Raji (cell line): Measurements from ENCODE around the gene RASGRF1.

ENCODE experiments used
- POLR2A ChIP-seq: IDR thresholded peaks from 2 replicates; pipeline ENCODE4 v1.6.1; 2011; ENCODE audit warnings: low read depth, low read length, control low read depth; ENCODE audit not compliant: insufficient read depth

The RASGRF1 gene

GRCh38 chr15:78922527-78922926 lies 168.1 kb downstream of the RASGRF1 start:
- no peak for TF ChIP-seq POLR2A

GRCh38 chr15:78921940-78922339 lies 168.6 kb downstream of the RASGRF1 start:
- no peak for TF ChIP-seq POLR2A

- TF ChIP-seq POLR2A, result no peak
These were observed 169.1 kb downstream of the RASGRF1 start for GRCh38 chr15:78921517-78921916.

GRCh38 chr15:78917888-78918287 lies 172.7 kb downstream of the RASGRF1 start:
- no peak for TF ChIP-seq POLR2A

- no peak for TF ChIP-seq POLR2A
These were observed 174.5 kb downstream of the RASGRF1 start for GRCh38 chr15:78916088-78916487.

- no peak for TF ChIP-seq POLR2A
These were observed 175.1 kb downstream of the RASGRF1 start for GRCh38 chr15:78915341-78916087.

- TF ChIP-seq POLR2A, result no peak
These were observed 176.4 kb downstream of the RASGRF1 start for GRCh38 chr15:78914027-78914764.

GRCh38 chr15:78913012-78913411 lies 177.6 kb downstream of the RASGRF1 start:
- no peak for TF ChIP-seq POLR2A

- TF ChIP-seq POLR2A, result no peak
These were observed 178.3 kb downstream of the RASGRF1 start for GRCh38 chr15:78912316-78912715.

GRCh38 chr15:78910271-78910670 lies 180.3 kb downstream of the RASGRF1 start:
- no peak for TF ChIP-seq POLR2A
